Fibroblast of lung (primary cell): ENCODE data around the gene SLC35F3. TPM values are rescaled to one million over a fixed set of nuclear protein-coding genes. Genes with fewer than 3 reads are reported as not detected.

ENCODE experiments used
- DNase-seq, 2 donors: peaks; one replicate each; pipeline versions ENCODE4 v3.0.0 to v3.0.0-alpha.2; 2010; ENCODE audit warnings: low read depth in 2 of 2
- H2AFZ ChIP-seq: 2 replicates; pipeline ENCODE4 v1.5.1; 2012; ENCODE audit warnings: low read length, control low read depth, inconsistent platforms
- H3K27ac ChIP-seq: 2 replicates; pipeline ENCODE4 v1.5.1; 2011; ENCODE audit warnings: low read length, control low read depth; ENCODE audit not compliant: insufficient read depth
- H3K27me3 ChIP-seq: 2 replicates; pipeline ENCODE4 v1.5.1; 2011; ENCODE audit warnings: mild to moderate bottlenecking, low read length; ENCODE audit not compliant: control insufficient read depth, insufficient read depth
- H3K36me3 ChIP-seq: 2 replicates; pipeline ENCODE4 v1.5.1; 2011; ENCODE audit warnings: low read length; ENCODE audit not compliant: control insufficient read depth, insufficient read depth
- H3K4me1 ChIP-seq: 2 replicates; pipeline ENCODE4 v1.5.1; 2011; ENCODE audit warnings: low read length; ENCODE audit not compliant: control insufficient read depth, insufficient read depth; ENCODE audit errors: extremely low read depth
- H3K4me2 ChIP-seq: 2 replicates; pipeline ENCODE4 v1.5.1; 2011; ENCODE audit warnings: low read length, control low read depth; ENCODE audit not compliant: insufficient read depth; ENCODE audit errors: extremely low read depth
- H3K4me3 ChIP-seq, 4 experiments: fragments of 200-600 bp in 1 of 4; sonication (generic) in 1 of 4; replicated peaks in 1 of 4; 2 replicates each; pipeline ENCODE4 v1.5.1; 2011 to 2016; ENCODE audit warnings: low read length in 4 of 4, low read depth in 3 of 4, mild to moderate bottlenecking in 3 of 4, control low read depth in 2 of 4, inconsistent platforms in 1 of 4, mixed read lengths in 1 of 4; ENCODE audit not compliant: insufficient read depth in 1 of 4; ENCODE audit errors: control extremely low read depth in 1 of 4
- H3K79me2 ChIP-seq: 2 replicates; pipeline ENCODE4 v1.5.1; 2012; ENCODE audit warnings: mild to moderate bottlenecking, low read length, inconsistent platforms; ENCODE audit not compliant: control insufficient read depth, insufficient read depth
- H3K9ac ChIP-seq: 2 replicates; pipeline ENCODE4 v1.5.1; 2011; ENCODE audit warnings: mild to moderate bottlenecking, low read length, control low read depth; ENCODE audit not compliant: insufficient read depth
- H3K9me3 ChIP-seq: 2 replicates; pipeline ENCODE4 v1.5.1; 2012; ENCODE audit warnings: low read depth, low read length; ENCODE audit not compliant: control insufficient read depth, insufficient read depth
- H4K20me1 ChIP-seq: 2 replicates; pipeline ENCODE4 v1.5.1; 2011; ENCODE audit warnings: low read length; ENCODE audit not compliant: control insufficient read depth, insufficient read depth; ENCODE audit errors: extremely low read depth
- CTCF ChIP-seq, 2 donors: IDR thresholded peaks in 1 of 2; conservative IDR thresholded peaks in 1 of 2; 1 replicate in 1 of 2; 2 replicates in 1 of 2; pipeline ENCODE4 v1.5.1; 2011 to 2012; ENCODE audit warnings: low read length in 2 of 2, control low read depth in 1 of 2, inconsistent platforms in 1 of 2, low read depth in 1 of 2, mild to moderate bottlenecking in 1 of 2
- EZH2 ChIP-seq: IDR thresholded peaks from 2 replicates; pipeline ENCODE4 v1.5.1; 2012; ENCODE audit warnings: low read length, control low read depth, mild to moderate bottlenecking; ENCODE audit errors: missing control alignments
- polyA plus RNA-seq, 2 donors: library from polyadenylated mRNA; depleted of rRNA in 1 of 2; stranded (reverse) in 1 of 2; unstranded in 1 of 2; fragments of >200 nt; gene quantifications; 2 replicates each; pipeline ENCODE4 v1.2.1, GENCODE V29; 2011 to 2012; ENCODE audit warnings: missing spikeins in 1 of 2
- total RNA-seq: library from RNA; depleted of rRNA; stranded (reverse); fragments of >200 nt; gene quantifications from 2 replicates; pipeline ENCODE4 v1.2.1, GENCODE V29; 2014

Gene SLC35F3
- total and polyA plus RNA-seq, 2 donors (not counting 1 experiment from before 2014, with no cell fraction given): not detected

GRCh38 chr1:234093741-234094140 is 189.3 kb downstream of the SLC35F3 start:
- TF ChIP-seq CTCF (conservative IDR thresholded peaks at IDR 0.05 in 1 of 2, IDR thresholded peaks at IDR 0.05 in 1 of 2; ENCODE audit: low read depth in 1 of 2, low read length in 2 of 2) (no peak), EZH2 (no peak)
- Histone ChIP-seq H2AFZ (no peak overlapping the region), H3K9ac (no peak overlapping the region), H3K27me3 (no peaks in the 10 kb centered on the region), H4K20me1 (no peaks in the 10 kb centered on the region), H3K79me2 (no peaks in the 10 kb centered on the region), H3K4me2 (no peak overlapping the region), H3K4me1 (no peaks in the 10 kb centered on the region), H3K27ac (no peak overlapping the region), H3K9me3 (no peaks in the 10 kb centered on the region), H3K36me3 (no peaks in the 10 kb centered on the region), H3K4me3 (no peak overlapping the region)
- peak in 1 of 2 donors; percentile 9 for DNase-seq

- H3K9me3 ChIP-seq: no peaks in the 10 kb centered on the region
- no peak overlapping the region for H3K9ac ChIP-seq
- no peaks in the 10 kb centered on the region for H4K20me1 ChIP-seq
- H2AFZ ChIP-seq: no peak overlapping the region
- DNase-seq: no peak
- no peaks in the 10 kb centered on the region for H3K79me2 ChIP-seq
- no peaks in the 10 kb centered on the region for H3K27me3 ChIP-seq
- H3K4me3 ChIP-seq: no peak overlapping the region
- no peak overlapping the region for H3K27ac ChIP-seq
- no peaks in the 10 kb centered on the region for H3K36me3 ChIP-seq
- H3K4me1 ChIP-seq: no peaks in the 10 kb centered on the region
- no peak overlapping the region for H3K4me2 ChIP-seq
- TF ChIP-seq CTCF (conservative IDR thresholded peaks at IDR 0.05 in 1 of 2, IDR thresholded peaks at IDR 0.05 in 1 of 2; ENCODE audit: low read depth in 1 of 2, low read length in 2 of 2): no peak
- TF ChIP-seq EZH2: no peak
Measured at GRCh38 chr1:234094172-234094571, 189.7 kb downstream of the SLC35F3 start.

GRCh38 chr1:234096161-234096770 is 191.8 kb downstream of the SLC35F3 start:
- no peak overlapping the region for H3K4me3 ChIP-seq
- H3K27ac ChIP-seq: no peak overlapping the region
- H3K9ac ChIP-seq: no peak overlapping the region
- no peaks in the 10 kb centered on the region for H3K9me3 ChIP-seq
- TF ChIP-seq EZH2 (no peak), CTCF (conservative IDR thresholded peaks at IDR 0.05 in 1 of 2, IDR thresholded peaks at IDR 0.05 in 1 of 2; ENCODE audit: low read depth in 1 of 2, low read length in 2 of 2) (no peak)
- no peak overlapping the region for H3K4me2 ChIP-seq
- no peaks in the 10 kb centered on the region for H4K20me1 ChIP-seq
- no peaks in the 10 kb centered on the region for H3K4me1 ChIP-seq
- H3K79me2 ChIP-seq: no peaks in the 10 kb centered on the region
- DNase-seq: no peak
- H3K36me3 ChIP-seq: no peaks in the 10 kb centered on the region
- no peak overlapping the region for H2AFZ ChIP-seq
- no peaks in the 10 kb centered on the region for H3K27me3 ChIP-seq
